ENCODE measurements around the gene FNBP1.

FNBP1 gene

GRCh38 chr9:129854588-129855110 is 188.3 kb downstream of the FNBP1 start:
- DNase-seq (ENCODE audit: low spot score), result no peak

- no peak for DNase-seq (ENCODE audit: low spot score)
Observed at GRCh38 chr9:129853614-129854013, 189.4 kb downstream of the FNBP1 start.

GRCh38 chr9:129852579-129852978 is 190.4 kb downstream of the FNBP1 start:
- no peak for DNase-seq (ENCODE audit: low spot score)

GRCh38 chr9:129851821-129852220 is 191.2 kb downstream of the FNBP1 start:
- DNase-seq (ENCODE audit: low spot score), result no peak

GRCh38 chr9:129850821-129851550 is 192.0 kb downstream of the FNBP1 start:
- no peak for DNase-seq (ENCODE audit: low spot score)

GRCh38 chr9:129849901-129850300 is 193.1 kb downstream of the FNBP1 start:
- no peak for DNase-seq (ENCODE audit: low spot score)

- no peak for DNase-seq (ENCODE audit: low spot score)
Observed at GRCh38 chr9:129848712-129849441, 194.1 kb downstream of the FNBP1 start.

- DNase-seq (ENCODE audit: low spot score), result no peak
Observed at GRCh38 chr9:129845373-129845772, 197.6 kb downstream of the FNBP1 start.

- DNase-seq (ENCODE audit: low spot score), result no peak
Observed at GRCh38 chr9:129841071-129841470, 201.9 kb downstream of the FNBP1 start.

GRCh38 chr9:129840034-129840433 is 203.0 kb downstream of the FNBP1 start:
- no peak for DNase-seq (ENCODE audit: low spot score)

GRCh38 chr9:129839324-129840023 is 203.5 kb downstream of the FNBP1 start:
- no peak for DNase-seq (ENCODE audit: low spot score)

- DNase-seq (ENCODE audit: low spot score), result no peak
Observed at GRCh38 chr9:129838707-129839259, 204.2 kb downstream of the FNBP1 start.

Data from hematopoietic multipotent progenitor cell treated with erythropoietin and hydrocortisone succinate and interleukin-3 and kit ligand, for 15 days (in vitro differentiated cells).